GM06990 (cell line): Measurements from ENCODE around the gene NKX3-2.

Experiments
- DNase-seq: peaks from one replicate; pipeline ENCODE4 v3.0.0-alpha.2; 2011; ENCODE audit not compliant: insufficient read length; ENCODE audit errors: extremely low read depth
- H3K27me3 ChIP-seq: replicated peaks from 2 replicates; pipeline ENCODE4 v1.6.0; 2011; ENCODE audit warnings: low read length; ENCODE audit not compliant: control insufficient read depth, insufficient read depth
- H3K36me3 ChIP-seq: 2 replicates; pipeline ENCODE4 v1.5.1; 2011; ENCODE audit warnings: low read length; ENCODE audit not compliant: control insufficient read depth, insufficient read depth
- H3K4me3 ChIP-seq: replicated peaks from 2 replicates; pipeline ENCODE4 v1.5.1; 2011; ENCODE audit warnings: low read depth, mild to moderate bottlenecking, control low read depth, low read length
- CTCF ChIP-seq: IDR thresholded peaks from 2 replicates; pipeline ENCODE4 v1.5.1; 2011; ENCODE audit warnings: low read length, control low read depth, mild to moderate bottlenecking, inconsistent platforms; ENCODE audit not compliant: insufficient read depth, poor library complexity, severe bottlenecking

NKX3-2 gene

GRCh38 chr4:13528821-13529127 is 15.5 kb downstream of the NKX3-2 start:
- Histone ChIP-seq H3K36me3 (no peaks in the 10 kb centered on the region), H3K27me3 (peaks cover 6% of the 10 kb centered on the region), H3K4me3 (no peak overlapping the region)
- no peak for TF ChIP-seq CTCF
- DNase-seq = no peak

DNA sequence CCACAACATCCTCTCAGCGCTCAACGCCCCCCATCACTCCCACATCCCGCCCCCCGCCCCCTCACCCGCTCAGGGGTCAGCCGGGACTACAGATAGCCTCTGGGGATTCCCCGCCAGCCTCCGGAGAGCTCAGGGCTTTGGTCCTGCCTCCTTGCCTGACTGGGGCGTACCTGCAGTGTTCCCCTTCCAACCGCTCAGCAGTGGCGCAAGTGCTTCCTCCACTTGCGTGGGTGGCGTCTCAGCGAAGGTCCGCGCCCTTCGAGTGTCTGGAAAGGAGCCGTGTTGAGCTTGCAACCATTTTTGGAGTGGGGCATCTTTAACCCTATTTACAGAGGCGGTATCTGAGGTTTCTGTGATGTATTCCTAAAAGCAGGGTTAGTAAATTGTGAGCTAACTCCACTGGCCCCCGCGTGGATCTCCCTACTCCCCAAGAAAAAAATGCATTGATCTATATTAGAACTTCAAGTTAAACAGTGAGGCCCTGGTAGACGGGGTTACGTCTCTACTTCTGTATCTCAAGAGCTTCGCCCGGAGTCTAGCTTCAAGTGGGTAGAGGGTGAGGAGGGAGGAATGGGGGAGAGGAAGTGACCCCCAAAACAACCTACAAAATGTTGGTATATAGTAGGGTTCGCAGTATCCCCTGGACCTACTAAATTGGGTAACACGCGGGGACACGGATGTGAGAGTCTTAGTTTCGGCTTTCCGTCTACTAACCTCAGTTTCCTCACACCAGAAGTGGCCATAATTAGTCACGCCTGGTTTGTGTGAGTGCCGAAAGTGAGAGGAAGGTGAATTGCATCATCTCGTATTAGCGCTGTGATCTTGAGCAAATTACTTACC is 16.1 kb downstream of the NKX3-2 start:
- Histone ChIP-seq H3K4me3 (peak overlapping the region; percentile 43), H3K27me3 (peaks cover 4% of the 10 kb centered on the region), H3K36me3 (no peaks in the 10 kb centered on the region)
- TF ChIP-seq CTCF = no peak
- DNase-seq = peak; percentile 70

GRCh38 chr4:13527192-13527980 is 16.9 kb downstream of the NKX3-2 start:
- Histone ChIP-seq H3K36me3 (no peaks in the 10 kb centered on the region), H3K27me3 (peaks cover 6% of the 10 kb centered on the region), H3K4me3 (peak overlapping the region; percentile 39)
- no peak for TF ChIP-seq CTCF
- DNase-seq = no peak

DNA sequence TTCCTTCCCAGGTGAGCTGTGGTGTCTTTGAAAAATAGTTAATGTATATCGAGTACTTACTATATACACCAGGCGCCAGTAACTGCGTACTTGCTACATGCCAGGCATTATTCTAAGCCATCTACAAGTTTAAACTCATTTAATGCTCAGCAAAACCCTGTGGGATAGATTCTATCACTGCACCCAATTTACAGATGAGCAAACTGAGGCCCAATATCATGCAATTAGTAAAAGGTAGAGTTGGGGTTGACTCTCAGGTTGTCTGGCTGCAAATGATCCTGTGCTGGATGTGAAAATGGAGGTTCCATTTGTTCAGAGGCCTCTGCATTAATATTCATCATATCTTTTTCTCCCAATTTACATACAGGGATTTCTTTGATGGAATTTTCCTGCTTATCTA is 17.6 kb downstream of the NKX3-2 start:
- Histone ChIP-seq H3K27me3 (peaks cover 8% of the 10 kb centered on the region), H3K36me3 (no peaks in the 10 kb centered on the region), H3K4me3 (no peak overlapping the region)
- TF ChIP-seq CTCF = no peak
- no peak for DNase-seq

DNA sequence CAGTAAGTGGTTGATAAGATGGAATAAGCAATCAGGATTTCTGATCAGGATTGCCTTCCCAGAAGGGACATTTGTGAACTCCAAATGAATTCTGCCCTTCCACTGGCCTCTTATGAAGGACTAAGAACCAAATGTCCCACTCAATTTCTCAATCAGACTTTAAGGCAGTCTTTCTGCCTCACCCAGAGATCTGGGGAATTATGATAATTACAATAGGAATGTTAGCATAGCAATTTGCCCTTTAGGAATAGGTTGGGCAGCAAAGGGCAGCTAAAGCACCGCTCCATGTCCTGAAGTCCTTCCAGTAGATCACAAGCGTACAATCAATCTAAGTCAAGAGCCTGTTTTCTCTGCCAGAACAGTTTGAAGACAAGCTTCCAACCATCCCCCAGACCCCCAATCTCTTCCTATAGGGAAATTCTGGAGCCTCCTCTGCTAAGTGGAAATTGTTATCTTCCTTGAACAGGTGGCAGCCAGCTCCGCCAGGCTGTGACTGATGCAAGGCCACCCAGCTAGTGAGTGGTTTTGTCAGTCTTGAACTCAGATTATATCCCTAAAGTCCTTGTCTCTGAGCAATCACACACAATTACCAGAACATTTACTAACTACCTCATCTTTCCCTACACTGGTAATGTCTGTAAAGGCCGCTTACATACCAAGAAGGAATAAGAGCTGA is 18.6 kb downstream of the NKX3-2 start:
- no peak for TF ChIP-seq CTCF
- no peak for DNase-seq
- peaks cover 4% of the 10 kb centered on the region for H3K27me3 ChIP-seq
- H3K36me3 ChIP-seq = no peaks in the 10 kb centered on the region
- H3K4me3 ChIP-seq = no peak overlapping the region
